Activated T-cell treated with anti-CD3 and anti-CD28 coated beads for 48 hours (primary cell): Measurements from ENCODE around the gene ZBTB44.

Source experiments
- DNase-seq: peaks from one replicate; pipeline ENCODE4 v3.0.0-alpha.2; 2020; ENCODE audit warnings: low read depth

Gene ZBTB44

DNA sequence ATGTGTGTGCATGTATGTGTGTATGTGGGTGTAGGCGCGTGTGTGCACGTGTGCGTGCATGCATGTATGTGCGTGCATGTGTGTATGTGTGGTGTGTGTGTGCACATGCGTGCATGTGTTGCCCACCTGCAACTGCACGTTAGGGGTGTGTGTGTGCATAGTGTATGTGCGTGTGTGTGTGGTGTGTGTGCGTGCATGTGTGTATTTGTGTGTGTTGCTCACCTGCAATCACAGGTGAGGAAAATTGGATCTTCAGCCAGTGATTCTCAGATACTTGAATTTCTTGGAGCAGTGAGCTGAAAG, 100.8 kb downstream of the ZBTB44 start:
- no peak for DNase-seq

- DNase-seq = peak; percentile 62
These were observed 101.4 kb downstream of the ZBTB44 start for GRCh38 chr11:130213143-130213978.

- no peak for DNase-seq
These were observed 102.2 kb downstream of the ZBTB44 start for GRCh38 chr11:130212431-130212961.

DNA sequence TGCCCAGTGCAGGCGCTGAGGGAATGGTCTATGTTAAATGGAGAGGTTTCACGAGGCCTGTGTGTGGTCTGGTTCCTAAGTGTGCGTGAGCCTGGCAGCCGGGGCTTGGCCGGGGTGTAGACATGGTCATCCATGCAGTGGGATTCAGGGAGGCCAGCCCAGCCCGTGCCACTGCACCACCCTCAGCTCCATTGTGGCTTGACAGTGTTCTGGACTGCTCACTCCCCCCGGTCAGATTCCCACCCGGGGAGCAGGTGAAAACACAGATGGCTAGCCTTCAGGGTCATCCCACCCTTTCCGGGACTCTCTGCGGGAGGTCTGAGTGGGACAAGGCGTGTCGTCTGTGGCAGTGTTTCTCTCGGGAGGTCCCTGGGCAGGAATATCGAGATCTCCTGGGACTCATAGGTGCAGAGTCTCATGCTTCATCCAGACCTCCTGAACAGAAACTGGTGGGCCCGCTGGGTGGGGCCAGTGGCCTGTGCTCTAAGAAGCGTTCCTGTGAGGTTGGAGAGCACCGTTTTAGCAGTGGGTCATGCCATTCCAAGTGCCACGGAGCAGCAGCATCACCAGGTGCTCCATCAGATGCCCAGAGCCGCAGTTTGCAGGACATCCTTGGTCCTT, 102.8 kb downstream of the ZBTB44 start:
- DNase-seq = no peak

DNA sequence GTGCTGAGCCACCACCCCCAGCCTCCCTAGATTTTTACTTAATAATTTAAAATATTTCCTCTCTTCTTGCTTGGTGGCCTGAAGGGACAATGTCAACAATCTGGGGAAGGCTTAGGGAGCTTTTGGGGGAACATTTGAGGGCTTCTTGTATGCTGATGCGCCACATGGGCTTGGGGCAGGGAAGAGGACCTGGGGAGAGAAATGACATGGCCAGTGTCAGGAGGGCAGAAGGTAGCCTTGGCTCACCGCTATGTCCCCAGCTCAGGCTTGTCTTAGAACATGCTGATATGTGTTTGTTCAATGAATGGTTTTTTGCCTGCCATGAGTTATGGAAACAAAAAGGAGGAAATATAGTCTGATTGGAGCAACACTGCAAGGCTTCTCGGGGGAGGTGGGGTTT, 103.6 kb downstream of the ZBTB44 start:
- DNase-seq = no peak

- DNase-seq = no peak
These were observed 104.5 kb downstream of the ZBTB44 start for GRCh38 chr11:130209954-130210854.

GRCh38 chr11:130209128-130209932, 105.4 kb downstream of the ZBTB44 start:
- DNase-seq = no peak

DNA sequence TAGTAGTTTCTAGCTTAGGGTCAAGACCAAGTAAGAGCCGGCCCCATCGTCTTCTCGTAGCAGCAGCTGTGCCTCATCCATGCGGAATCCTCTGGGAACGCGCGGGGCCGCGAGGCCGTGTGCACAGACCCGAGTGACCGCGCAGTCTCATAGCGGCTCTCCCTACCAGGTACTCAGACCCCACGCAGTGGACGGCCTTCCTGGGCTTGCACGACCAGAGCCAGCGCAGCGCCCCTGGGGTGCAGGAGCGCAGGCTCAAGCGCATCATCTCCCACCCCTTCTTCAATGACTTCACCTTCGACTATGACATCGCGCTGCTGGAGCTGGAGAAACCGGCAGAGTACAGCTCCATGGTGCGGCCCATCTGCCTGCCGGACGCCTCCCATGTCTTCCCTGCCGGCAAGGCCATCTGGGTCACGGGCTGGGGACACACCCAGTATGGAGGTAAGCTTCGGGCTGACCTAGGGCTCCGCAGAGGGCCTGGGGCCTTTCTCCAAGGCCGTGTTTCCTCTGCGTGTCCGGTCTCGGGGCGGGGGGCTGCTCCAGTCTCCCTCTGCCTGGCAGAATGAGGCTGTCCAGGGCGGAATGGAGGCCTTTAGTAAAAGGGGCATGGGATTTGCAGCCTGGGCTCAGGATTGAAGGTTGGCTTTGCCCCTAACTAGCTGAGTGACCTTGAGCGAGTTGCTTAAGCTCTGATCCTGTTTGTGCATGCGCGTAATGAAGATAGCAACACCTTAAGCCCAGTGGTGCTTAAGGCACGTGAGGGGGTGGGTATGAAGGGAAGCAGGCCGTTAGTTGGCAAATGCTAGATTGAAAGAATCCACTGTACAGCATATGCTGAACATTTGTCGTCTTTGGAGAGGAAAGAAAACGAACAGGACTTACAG, 106.2 kb downstream of the ZBTB44 start:
- DNase-seq = no peak

DNA sequence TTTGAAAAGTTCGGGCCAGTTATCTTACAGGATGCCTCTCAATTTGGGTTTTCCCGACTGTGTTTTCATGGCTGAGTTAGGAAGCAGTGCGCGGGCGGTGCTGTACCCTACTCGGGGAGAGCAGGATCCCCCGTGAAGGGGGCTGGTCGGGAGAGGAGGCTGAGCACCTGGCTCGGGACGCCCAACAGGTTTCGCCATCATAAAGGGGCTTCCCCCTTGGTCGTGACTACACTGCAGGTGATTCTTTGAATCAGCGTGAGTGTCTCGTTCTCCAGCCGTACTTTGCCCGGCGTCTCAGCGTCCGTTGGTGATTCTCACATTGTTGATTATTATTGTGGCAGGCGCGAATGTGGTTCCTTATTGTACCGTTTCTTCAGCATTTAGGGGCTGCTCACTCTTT, 108.6 kb downstream of the ZBTB44 start:
- no peak for DNase-seq

DNA sequence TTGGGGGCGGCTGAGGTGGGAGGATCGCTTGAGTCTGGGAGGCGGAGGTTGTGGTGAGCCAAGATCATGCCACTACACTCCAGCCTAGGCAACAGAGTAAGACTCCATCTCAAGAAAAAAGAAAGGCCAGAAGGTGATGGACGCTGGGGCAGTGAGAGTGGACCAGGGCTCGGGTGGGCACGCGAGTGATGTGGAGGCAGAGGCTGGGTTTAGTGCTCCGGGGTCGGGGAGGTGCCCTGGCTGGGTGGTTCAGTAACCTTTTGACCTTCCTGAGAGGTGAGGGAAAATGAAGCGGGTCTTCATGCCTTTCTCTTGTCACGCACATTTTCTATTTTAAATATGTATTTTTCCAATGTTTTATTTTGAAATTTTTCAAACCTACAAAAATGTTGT, 110.0 kb downstream of the ZBTB44 start:
- no peak for DNase-seq

GRCh38 chr11:130203766-130204702, 110.7 kb downstream of the ZBTB44 start:
- DNase-seq = no peak

DNA sequence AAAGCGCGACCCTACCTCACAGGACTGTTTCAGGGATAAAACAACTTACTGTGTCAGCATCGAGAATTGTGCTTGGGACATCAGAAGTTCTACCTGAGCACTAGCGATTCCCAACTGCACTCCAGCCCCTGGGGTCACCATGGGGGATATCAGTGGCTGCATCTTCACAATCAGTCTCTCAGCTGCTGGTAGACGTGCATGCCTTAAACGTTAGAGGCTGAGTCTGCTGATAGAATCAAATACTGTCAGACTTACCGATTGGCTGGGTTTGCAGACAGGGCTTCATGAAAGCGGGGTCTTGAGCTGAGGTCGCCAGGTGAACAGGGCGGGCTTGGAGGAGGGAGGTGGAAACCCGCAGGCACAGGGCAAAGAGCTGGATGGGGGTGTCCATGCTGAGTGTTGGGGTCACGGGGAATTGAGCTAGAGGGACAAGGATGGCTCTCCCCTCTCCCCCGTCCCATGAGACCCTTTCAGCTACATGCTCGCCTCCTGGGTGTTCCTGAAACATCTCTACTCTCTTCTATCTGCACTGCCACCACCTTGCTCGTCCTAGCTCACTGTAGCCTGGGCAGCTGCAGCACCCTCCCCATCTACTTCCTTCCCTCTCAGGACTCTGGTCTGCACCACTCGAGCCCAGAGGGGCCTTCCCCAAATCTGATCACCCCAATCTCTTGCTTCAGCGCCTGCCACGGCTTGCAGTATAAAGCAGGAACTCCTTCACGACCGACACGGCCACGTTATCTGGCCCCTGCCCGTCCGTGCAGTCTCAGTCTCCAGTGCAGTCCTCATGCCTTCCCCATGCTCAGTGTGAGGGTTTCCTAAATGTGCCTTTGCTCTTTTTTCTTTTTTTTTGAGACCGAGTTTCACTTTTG, 111.7 kb downstream of the ZBTB44 start:
- DNase-seq = no peak

- no peak for DNase-seq
These were observed 112.5 kb downstream of the ZBTB44 start for GRCh38 chr11:130202009-130202817.

DNA sequence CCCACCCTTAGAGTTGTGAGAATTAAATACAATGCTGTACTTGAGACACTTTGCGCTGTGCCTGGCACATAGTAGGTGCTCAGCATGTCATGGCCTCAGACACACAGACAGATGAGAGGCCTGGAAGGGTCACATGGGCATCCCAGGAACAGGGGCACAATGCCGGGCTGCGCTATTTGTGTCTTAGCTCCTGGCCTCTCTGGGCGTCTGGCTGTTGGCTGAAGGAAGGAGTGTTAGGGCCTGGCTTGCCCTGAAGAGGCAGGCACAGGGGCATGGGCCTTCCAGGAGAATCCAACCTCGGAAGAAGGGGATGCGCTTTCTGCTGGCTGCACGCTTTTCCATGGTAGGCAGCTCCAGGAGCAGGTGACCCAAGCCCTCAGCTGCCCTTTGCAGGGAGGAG, 113.7 kb downstream of the ZBTB44 start:
- no peak for DNase-seq

GRCh38 chr11:130199792-130200191, 114.9 kb downstream of the ZBTB44 start:
- no peak for DNase-seq

DNA sequence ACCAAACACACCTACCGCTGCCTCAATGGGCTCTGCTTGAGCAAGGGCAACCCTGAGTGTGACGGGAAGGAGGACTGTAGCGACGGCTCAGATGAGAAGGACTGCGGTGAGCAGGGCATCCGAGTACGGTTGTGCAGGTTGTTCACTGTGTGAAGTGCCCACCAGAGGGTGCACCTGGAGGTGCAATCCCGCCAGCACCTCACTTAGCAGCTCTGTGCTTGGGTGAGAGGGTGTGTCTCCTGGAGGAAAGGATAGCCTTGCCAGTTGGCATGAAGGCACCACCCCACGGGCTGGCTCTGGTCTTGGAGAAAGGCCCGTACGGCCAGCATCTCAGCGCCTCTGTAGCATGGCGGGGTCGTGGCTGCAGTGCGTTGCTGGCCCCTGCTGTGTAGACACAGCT, 115.8 kb downstream of the ZBTB44 start:
- DNase-seq = no peak

- DNase-seq = no peak
These were observed 116.4 kb downstream of the ZBTB44 start for GRCh38 chr11:130198292-130198691.
